ENCODE measurements around the gene WSB1. TPM values are rescaled to one million over a fixed set of nuclear protein-coding genes. Genes with fewer than 3 reads are reported as not detected.

The WSB1 gene
- total and polyA plus RNA-seq, 2 of the 8 experiments (the other 6 are each of a cell fraction or from before 2014, with no cell fraction given) = 113 to 140 TPM

GRCh38 chr17:27362503-27362902 is 68.6 kb downstream of the WSB1 start:
- H3K14ac ChIP-seq (ENCODE audit: insufficient read length) = no peak overlapping the region
- no peak overlapping the region for H3K9ac ChIP-seq (replicated peaks in 1 of 4; ENCODE audit: extremely low read depth in 1 of 4, low read depth in 3 of 4, low read length in 3 of 4)
- H3K36me3 ChIP-seq (ENCODE audit: control insufficient read depth in 2 of 4, insufficient read depth in 4 of 4, low read length in 3 of 4) = no peaks in the 10 kb centered on the region
- H3K4me2 ChIP-seq (ENCODE audit: insufficient read depth in 1 of 2, low read depth in 2 of 2, low read length in 2 of 2) = no peak overlapping the region
- no peaks in the 10 kb centered on the region; the same call in 1 of the 2 replicates for H3K23me2 ChIP-seq (ENCODE audit: low read depth, low read length)
- no peak overlapping the region for H3K23ac ChIP-seq (ENCODE audit: insufficient read length)
- H3K27ac ChIP-seq (ENCODE audit: low read depth, low read length) = no peak overlapping the region
- H2BK5ac ChIP-seq (ENCODE audit: low read depth, low read length) = no peak overlapping the region
- H3K27me3 ChIP-seq (replicated peaks in 1 of 4; ENCODE audit: control insufficient read depth in 3 of 4, extremely low read depth in 1 of 4, insufficient read depth in 3 of 4, low read length in 3 of 4) = no peaks in the 10 kb centered on the region
- FAIRE-seq = no peak
- POLR2A ChIA-PET (ENCODE audit: partially characterized antibody) = interaction anchor here (0.6 kb wide), 1 partner anchor 50 kb away, joined by 3 read pairs; no protein-coding TSS in a partner anchor
- no peak overlapping the region for H3K56ac ChIP-seq (replicated peaks; ENCODE audit: insufficient read length, low read depth, low read length)
- H3K4me1 ChIP-seq (replicated peaks in 1 of 4; ENCODE audit: control insufficient read depth in 3 of 4, insufficient read depth in 4 of 4, low read length in 3 of 4) = no peaks in the 10 kb centered on the region; a peak in 1 of 7 replicates
- no peak overlapping the region for H2BK12ac ChIP-seq (ENCODE audit: low read depth, low read length)
- H4K91ac ChIP-seq (replicated peaks; ENCODE audit: insufficient read length, low read length) = no peak overlapping the region
- no peaks in the 10 kb centered on the region for H4K20me1 ChIP-seq (replicated peaks in 1 of 2; ENCODE audit: control insufficient read depth in 1 of 2, insufficient read depth in 2 of 2, low read length in 2 of 2)
- H3K18ac ChIP-seq (ENCODE audit: extremely low read depth, low read length) = no peak overlapping the region
- no peak for DNase-seq (ENCODE audit: low read depth in 1 of 2, low spot score in 2 of 2)
- no peak overlapping the region for H4K5ac ChIP-seq (ENCODE audit: insufficient read length, low read depth, low read length)
- H3K4me3 ChIP-seq (ENCODE audit: extremely low read depth in 1 of 4, insufficient read depth in 2 of 4, low read depth in 3 of 4, low read length in 4 of 4) = no peak overlapping the region
- H2BK20ac ChIP-seq (ENCODE audit: low read length) = no peak overlapping the region
- no peak overlapping the region for H2AFZ ChIP-seq (ENCODE audit: low read length)
- no peak overlapping the region for H4K8ac ChIP-seq (ENCODE audit: extremely low read depth, insufficient read depth, low read length)
- H2BK120ac ChIP-seq (replicated peaks; ENCODE audit: low read depth, low read length) = no peak overlapping the region
- no peaks in the 10 kb centered on the region for H3K9me3 ChIP-seq (ENCODE audit: insufficient read depth in 2 of 2, low read depth in 1 of 2, low read length in 1 of 2)
- WGBS, 2 experiments (ENCODE audit: extremely low coverage in 1 of 2, insufficient coverage in 1 of 2, insufficient read length in 1 of 2, insufficient replicate concordance in 2 of 2, low coverage in 1 of 2, low lambda C conversion rate in 2 of 2, missing lambda C conversion rate in 1 of 2) = 71% methylated on average over 6 of the region's 6 CpGs; no CpG with 5 or more reads in 1 of the 2 experiments
- no peaks in the 10 kb centered on the region for H3K79me1 ChIP-seq (ENCODE audit: low read depth, low read length)
- H3K4ac ChIP-seq (replicated peaks; ENCODE audit: insufficient read length, low read depth, low read length) = no peak overlapping the region
- H2AK5ac ChIP-seq (ENCODE audit: low read depth, low read length) = no peak overlapping the region
- CTCF ChIA-PET (ENCODE audit: partially characterized antibody) = interaction anchor here (1.2 to 10.3 kb wide), 4 partner anchors 8 to 68 kb away, joined by 3 to 76 read pairs (median 6); no protein-coding TSS in a partner anchor
- no peak overlapping the region for H2BK15ac ChIP-seq (ENCODE audit: low read length)
- no peaks in the 10 kb centered on the region for H3K79me2 ChIP-seq (ENCODE audit: control insufficient read depth in 1 of 2, insufficient read depth in 2 of 2, low read length in 2 of 2)
- TF ChIP-seq TBP (IDR thresholded peaks at IDR 0.05; ENCODE audit: low read depth, low read length) = no peak
- no peak for TF ChIP-seq CREB1 (IDR thresholded peaks at IDR 0.05)
- no peak for TF ChIP-seq MAX (IDR thresholded peaks at IDR 0.05)
- TF ChIP-seq KDM4A (IDR thresholded peaks at IDR 0.05; ENCODE audit: low read depth, low read length, severe bottlenecking) = no peak
- TF ChIP-seq NANOG (IDR thresholded peaks at IDR 0.05; ENCODE audit: insufficient read depth, low read depth, low read length, poor library complexity, severe bottlenecking) = no peak
- TF ChIP-seq NRF1 (IDR thresholded peaks at IDR 0.05; ENCODE audit: low read depth, low read length) = no peak
- no peak for TF ChIP-seq SRF (IDR thresholded peaks at IDR 0.05; ENCODE audit: low read depth, low read length)
- no peak for TF ChIP-seq BRCA1 (IDR thresholded peaks at IDR 0.05; ENCODE audit: low read depth, low read length)
- TF ChIP-seq, protein P1, sequence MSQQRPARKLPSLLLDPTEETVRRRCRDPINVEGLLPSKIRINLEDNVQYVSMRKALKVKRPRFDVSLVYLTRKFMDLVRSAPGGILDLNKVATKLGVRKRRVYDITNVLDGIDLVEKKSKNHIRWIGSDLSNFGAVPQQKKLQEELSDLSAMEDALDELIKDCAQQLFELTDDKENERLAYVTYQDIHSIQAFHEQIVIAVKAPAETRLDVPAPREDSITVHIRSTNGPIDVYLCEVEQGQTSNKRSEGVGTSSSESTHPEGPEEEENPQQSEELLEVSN (IDR thresholded peaks at IDR 0.05) = no peak
- no peak for TF ChIP-seq HDAC6 (IDR thresholded peaks at IDR 0.05; ENCODE audit: low read depth, low read length)
- TF ChIP-seq, protein P2, sequence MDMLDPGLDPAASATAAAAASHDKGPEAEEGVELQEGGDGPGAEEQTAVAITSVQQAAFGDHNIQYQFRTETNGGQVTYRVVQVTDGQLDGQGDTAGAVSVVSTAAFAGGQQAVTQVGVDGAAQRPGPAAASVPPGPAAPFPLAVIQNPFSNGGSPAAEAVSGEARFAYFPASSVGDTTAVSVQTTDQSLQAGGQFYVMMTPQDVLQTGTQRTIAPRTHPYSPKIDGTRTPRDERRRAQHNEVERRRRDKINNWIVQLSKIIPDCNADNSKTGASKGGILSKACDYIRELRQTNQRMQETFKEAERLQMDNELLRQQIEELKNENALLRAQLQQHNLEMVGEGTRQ (IDR thresholded peaks at IDR 0.05; ENCODE audit: low read length) = no peak

Data from H1 (cell line).